Astrocyte of the spinal cord (primary cell): Measurements from ENCODE around the gene CKMT2.
"Not testable (repeated sequence)": the region's sequence is repeated elsewhere in the genome, so short reads cannot be mapped to it uniquely, and the experiment has no call there.

ENCODE experiments used
- DNase-seq: peaks from one replicate; pipeline ENCODE4 v3.0.0; 2011; ENCODE audit warnings: low read depth, low spot score
- H3K4me3 ChIP-seq: 2 replicates; pipeline ENCODE4 v1.5.1; 2011; ENCODE audit warnings: low read depth, mild to moderate bottlenecking, low read length, moderate library complexity
- in situ Hi-C: cut with HindIII; loops from 2 replicates; pipeline ENCODE4 v1.10.0; 2017; ENCODE audit warnings: low sequenced_read_pairs
- TF ChIP-seq, protein P1 (sequence below): IDR thresholded peaks from 2 replicates; pipeline ENCODE4 v1.5.1; 2012; ENCODE audit warnings: low read depth, mild to moderate bottlenecking, low read length, inconsistent platforms

The CKMT2 gene

GRCh38 chr5:81290146-81290545, 57.0 kb downstream of the CKMT2 start:
- in situ Hi-C loops = no loop called here
- peak; percentile 30 for DNase-seq
- TF ChIP-seq, protein P1, sequence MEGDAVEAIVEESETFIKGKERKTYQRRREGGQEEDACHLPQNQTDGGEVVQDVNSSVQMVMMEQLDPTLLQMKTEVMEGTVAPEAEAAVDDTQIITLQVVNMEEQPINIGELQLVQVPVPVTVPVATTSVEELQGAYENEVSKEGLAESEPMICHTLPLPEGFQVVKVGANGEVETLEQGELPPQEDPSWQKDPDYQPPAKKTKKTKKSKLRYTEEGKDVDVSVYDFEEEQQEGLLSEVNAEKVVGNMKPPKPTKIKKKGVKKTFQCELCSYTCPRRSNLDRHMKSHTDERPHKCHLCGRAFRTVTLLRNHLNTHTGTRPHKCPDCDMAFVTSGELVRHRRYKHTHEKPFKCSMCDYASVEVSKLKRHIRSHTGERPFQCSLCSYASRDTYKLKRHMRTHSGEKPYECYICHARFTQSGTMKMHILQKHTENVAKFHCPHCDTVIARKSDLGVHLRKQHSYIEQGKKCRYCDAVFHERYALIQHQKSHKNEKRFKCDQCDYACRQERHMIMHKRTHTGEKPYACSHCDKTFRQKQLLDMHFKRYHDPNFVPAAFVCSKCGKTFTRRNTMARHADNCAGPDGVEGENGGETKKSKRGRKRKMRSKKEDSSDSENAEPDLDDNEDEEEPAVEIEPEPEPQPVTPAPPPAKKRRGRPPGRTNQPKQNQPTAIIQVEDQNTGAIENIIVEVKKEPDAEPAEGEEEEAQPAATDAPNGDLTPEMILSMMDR = no peak
- H3K4me3 ChIP-seq = no peak overlapping the region

GRCh38 chr5:81292130-81292529, 59.0 kb downstream of the CKMT2 start:
- DNase-seq = no peak
- in situ Hi-C loops = no loop called here
- TF ChIP-seq, protein P1 = no peak
- H3K4me3 ChIP-seq = no peak overlapping the region

DNA sequence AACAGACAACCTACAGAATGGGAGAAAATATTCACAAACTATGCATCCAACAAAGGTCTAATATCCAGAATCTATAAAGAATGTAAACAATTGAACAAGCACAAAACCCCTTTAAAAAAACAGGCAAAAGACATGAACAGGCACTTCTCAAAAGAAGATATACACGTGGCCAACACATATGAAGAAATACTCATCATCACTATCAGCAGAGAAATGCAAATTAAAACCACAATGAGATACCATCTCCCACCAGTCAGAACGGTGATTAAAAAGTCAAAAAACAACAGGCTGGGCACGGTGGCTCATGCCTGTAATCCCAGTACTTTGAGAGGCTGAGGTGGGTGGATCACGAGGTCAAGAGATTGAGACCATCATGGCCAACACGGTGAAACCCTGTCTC, 60.9 kb downstream of the CKMT2 start:
- DNase-seq, in situ Hi-C loops: not testable (repeated sequence)

GRCh38 chr5:81297531-81297930, 64.4 kb downstream of the CKMT2 start:
- no peak overlapping the region for H3K4me3 ChIP-seq
- in situ Hi-C loops = no loop called here
- TF ChIP-seq, protein P1 = no peak
- DNase-seq = no peak

More for the DNA sequence above, 60.9 kb downstream of the CKMT2 start:
- not testable (repeated sequence) for H3K4me3 ChIP-seq

DNA sequence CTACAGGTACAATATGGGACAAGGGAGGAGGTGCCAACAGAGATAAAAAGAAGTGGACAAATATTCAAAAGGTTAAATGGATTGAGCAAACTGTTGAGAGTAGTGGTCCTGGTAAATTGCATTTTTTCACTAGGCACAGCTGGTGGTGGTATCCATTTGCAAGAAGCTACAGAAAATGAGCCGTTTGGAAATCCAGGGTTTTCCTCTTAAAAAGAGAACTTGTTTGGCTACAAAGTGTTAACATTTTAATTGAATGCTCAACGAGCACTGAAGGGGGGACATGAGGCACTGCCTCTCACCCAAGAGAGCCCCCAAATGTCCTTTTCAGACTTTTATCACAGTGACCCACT, 67.8 kb downstream of the CKMT2 start:
- H3K4me3 ChIP-seq = peak overlapping the region; percentile 78
- DNase-seq = no peak
- in situ Hi-C loops = no loop called here
- TF ChIP-seq, protein P1 = no peak

DNA sequence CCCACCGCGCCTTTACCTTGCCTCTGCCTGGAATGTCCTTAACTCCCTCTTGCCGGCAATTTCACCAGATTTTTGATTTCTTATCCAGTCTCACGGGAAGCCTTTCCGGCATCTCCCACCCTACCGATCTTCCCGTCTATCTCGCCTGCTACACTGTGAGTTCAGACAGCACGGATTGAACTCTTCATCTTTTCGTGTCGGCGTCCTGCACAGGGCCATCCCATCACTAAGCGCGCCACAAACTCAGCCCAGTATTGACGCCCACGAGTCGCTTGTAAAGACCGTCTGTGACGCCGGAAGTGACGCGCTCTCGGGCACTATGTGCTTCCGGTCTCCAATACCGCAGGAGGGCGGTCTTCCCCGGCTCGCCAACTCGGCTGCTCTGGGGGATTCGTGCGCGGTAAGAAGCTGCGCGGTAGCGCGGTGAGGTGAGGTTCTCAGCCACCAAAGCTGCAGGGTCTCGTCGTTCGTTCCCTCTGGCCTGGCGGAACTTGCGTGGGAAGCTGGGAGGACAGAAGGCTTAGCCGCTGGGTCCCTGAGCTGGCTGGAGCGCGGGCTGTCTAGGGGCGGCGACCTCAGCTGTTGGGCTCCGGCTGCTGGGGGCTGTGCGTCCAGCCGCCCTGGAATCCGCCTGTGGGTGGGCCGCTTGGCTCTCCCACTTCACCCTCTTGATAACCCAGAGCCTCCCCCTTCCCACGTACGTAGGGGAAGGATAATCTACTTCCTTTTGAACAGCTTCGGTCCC, 68.3 kb downstream of the CKMT2 start, which contains the start of gene ZCCHC9:
Gene ZCCHC9, plus strand, starts transcription at position 317 of the 745 bp plus-strand sequence. CDS start 3,171 bp downstream, outside the sequence.
- TF ChIP-seq, protein P1 = peak; percentile 16
- in situ Hi-C loops = no loop called here
- peak; percentile 96 for DNase-seq
- peak within 1 kb of the TSS; percentile 78 for H3K4me3 ChIP-seq

DNA sequence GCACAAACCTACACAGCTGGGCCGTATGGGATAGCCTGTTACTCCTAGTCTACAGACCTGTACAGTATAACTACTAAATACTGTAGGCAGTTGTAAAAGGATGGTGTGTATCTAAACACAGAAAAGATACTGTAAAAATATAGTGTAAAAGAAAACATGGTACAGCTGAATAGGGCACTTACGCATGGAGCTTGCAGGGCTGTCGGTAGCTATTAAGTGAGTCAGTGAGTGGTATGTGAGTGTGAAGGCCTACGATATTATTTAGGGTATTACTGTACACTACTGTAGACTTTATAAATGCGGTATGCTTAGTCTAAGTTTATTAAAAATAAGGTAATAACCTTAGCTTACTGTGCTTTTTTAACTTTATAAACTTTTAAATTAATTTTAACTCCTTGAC, 69.5 kb downstream of the CKMT2 start:
- TF ChIP-seq, protein P1 = no peak
- in situ Hi-C loops = no loop called here
- peak overlapping the region; percentile 78 for H3K4me3 ChIP-seq
- no peak for DNase-seq
